G401 (cell line): ENCODE data around the gene TAF11L13. TPM values are rescaled to one million over a fixed set of nuclear protein-coding genes. Genes with fewer than 3 reads are reported as not detected.
"Not testable (repeated sequence)": the region's sequence is repeated elsewhere in the genome, so short reads cannot be mapped to it uniquely, and the experiment has no call there.

Source experiments
- DNase-seq: peaks from one replicate; pipeline ENCODE4 v3.0.0-alpha.2; 2015; ENCODE audit warnings: low spot score
- in situ Hi-C: cut with HindIII; loops from 2 replicates; pipeline ENCODE4 v1.10.0; 2016; ENCODE audit warnings: low sequenced_read_pairs, mixed read lengths
- total RNA-seq: library from RNA; depleted of rRNA; stranded (reverse); fragments of >200 nt; shearing (Covaris generic); gene quantifications from 2 replicates; pipeline ENCODE4 v1.2.3, GENCODE V29; 2014; rRNA removed

Gene TAF11L13
- not detected in 2 replicates for total RNA-seq

DNA sequence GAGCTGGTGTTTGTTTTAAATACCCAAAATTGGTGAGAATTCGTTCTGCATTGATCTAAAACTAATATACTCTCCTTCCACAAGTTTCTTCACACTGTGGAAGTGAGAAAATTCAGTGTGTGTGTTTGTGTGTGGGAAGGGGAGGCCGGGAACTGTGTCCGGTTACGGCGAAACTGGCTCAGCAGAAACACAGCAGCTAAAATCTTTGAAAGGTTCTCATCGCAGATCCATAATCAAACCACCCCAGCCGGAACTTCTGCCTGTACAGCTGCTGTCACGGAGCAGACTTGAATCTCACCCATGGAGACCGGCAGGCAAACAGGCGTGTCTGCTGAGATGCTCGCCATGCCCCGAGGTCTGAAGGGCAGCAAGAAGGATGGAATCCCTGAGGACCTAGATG lies at the start of gene TAF11L13:
TSS of gene TAF11L13 (plus strand) at position 301 of the 400 bp plus-strand sequence.
- in situ Hi-C loops, result not testable (repeated sequence)

DNA sequence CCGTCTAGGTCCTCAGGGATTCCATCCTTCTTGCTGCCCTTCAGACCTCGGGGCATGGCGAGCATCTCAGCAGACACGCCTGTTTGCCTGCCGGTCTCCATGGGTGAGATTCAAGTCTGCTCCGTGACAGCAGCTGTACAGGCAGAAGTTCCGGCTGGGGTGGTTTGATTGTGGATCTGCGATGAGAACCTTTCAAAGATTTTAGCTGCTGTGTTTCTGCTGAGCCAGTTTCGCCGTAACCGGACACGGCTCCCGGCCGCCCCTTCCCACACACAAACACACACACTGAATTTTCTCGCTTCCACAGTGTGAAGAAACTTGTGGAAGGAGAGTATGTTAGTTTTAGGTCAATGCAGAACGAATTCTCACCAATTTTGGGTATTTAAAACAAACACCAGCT lies 46.2 kb upstream of the TAF11L13 start, which contains the start of gene TAF11L7:
TSS of gene TAF11L7 (minus strand) at position 101 of the 400 bp plus-strand sequence.
- DNase-seq, in situ Hi-C loops: not testable (repeated sequence)

More for the DNA sequence above, at the start of gene TAF11L13:
- not testable (repeated sequence) for DNase-seq

DNA sequence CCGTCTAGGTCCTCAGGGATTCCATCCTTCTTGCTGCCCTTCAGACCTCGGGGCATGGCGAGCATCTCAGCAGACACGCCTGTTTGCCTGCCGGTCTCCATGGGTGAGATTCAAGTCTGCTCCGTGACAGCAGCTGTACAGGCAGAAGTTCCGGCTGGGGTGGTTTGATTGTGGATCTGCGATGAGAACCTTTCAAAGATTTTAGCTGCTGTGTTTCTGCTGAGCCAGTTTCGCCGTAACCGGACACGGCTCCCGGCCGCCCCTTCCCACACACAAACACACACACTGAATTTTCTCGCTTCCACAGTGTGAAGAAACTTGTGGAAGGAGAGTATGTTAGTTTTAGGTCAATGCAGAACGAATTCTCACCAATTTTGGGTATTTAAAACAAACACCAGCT lies 41.0 kb upstream of the TAF11L13 start, which contains the start of gene TAF11L8:
TSS of gene TAF11L8 (minus strand) at position 101 of the 400 bp plus-strand sequence.
- in situ Hi-C loops, DNase-seq: not testable (repeated sequence)

DNA sequence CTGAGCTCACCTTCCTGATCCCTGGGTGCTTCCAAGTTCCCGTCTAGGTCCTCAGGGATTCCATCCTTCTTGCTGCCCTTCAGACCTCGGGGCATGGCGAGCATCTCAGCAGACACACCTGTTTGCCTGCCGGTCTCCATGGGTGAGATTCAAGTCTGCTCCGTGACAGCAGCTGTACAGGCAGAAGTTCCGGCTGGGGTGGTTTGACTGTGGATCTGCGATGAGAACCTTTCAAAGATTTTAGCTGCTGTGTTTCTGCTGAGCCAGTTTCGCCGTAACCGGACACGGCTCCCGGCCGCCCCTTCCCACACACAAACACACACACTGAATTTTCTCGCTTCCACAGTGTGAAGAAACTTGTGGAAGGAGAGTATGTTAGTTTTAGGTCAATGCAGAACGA lies 37.6 kb upstream of the TAF11L13 start, which contains the start of gene TAF11L9:
TSS of gene TAF11L9 (minus strand) at position 140 of the 400 bp plus-strand sequence.
- in situ Hi-C loops, DNase-seq: not testable (repeated sequence)

DNA sequence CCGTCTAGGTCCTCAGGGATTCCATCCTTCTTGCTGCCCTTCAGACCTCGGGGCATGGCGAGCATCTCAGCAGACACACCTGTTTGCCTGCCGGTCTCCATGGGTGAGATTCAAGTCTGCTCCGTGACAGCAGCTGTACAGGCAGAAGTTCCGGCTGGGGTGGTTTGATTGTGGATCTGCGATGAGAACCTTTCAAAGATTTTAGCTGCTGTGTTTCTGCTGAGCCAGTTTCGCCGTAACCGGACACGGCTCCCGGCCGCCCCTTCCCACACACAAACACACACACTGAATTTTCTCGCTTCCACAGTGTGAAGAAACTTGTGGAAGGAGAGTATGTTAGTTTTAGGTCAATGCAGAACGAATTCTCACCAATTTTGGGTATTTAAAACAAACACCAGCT lies 34.2 kb upstream of the TAF11L13 start, which contains the start of gene TAF11L10:
TSS of gene TAF11L10 (minus strand) at position 101 of the 400 bp plus-strand sequence.
- in situ Hi-C loops, DNase-seq: not testable (repeated sequence)

DNA sequence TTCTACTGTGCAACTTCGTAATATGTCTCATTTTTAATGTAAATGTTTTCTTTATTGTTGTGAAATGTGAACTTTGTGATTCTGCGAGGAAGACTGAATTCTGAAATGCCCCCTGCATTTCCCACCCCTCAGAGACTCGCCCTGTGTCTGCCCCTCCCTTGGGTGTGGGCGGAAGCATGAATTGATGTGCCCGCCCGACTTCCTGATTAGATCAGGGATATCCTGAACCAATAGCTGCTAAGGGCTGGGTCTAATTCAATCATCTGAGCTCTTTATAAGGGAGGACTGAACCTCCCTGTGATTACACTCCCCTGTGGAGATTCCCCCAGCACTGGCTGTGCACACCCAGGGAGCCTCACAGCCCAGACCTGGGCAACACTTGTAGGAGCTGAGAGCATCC lies 28.0 kb upstream of the TAF11L13 start, which contains the start of gene TAF11L11:
TSS of gene TAF11L11 (plus strand) at position 304 of the 400 bp plus-strand sequence.
- DNase-seq, in situ Hi-C loops: not testable (repeated sequence)

DNA sequence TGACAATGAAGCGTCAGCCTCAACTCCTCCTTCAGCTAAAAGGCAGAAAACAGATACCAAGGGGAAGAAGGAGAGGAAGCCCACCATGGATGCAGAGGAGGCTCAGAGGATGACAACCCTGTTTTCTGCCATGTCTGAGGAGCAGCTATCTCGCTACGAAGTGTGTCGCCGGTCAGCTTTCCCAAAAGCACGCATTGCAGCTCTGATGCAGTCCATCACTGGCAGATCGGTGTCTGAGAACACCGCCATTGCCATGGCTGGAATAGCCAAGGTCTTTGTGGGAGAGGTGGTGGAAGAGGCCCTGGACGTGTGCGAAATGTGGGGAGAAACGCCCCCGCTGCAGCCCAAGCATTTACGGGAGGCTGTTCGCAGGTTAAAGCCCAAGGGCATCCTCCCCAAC lies 26.9 kb upstream of the TAF11L13 start:
- in situ Hi-C loops, result no loop called here
- no peak for DNase-seq

DNA sequence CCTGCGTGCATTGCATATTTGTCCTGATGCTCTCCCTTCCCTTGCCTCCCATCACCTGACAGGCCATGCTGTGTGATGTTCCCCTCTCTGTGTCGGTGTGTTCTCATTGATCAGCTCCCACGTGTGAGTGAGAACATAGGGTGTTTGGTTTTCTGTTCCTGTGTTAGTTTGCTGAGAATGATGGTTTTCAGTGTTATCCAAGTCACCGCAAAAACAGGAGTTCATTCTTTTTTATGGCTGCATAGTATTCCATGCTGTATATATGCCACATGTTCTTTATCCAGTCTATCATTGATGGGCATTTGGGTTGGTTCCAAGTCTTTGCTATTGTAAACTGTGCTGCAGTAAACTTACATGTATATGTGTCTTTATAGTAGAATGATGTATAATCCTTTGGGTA lies 24.4 kb upstream of the TAF11L13 start:
- DNase-seq, in situ Hi-C loops: not testable (repeated sequence)

DNA sequence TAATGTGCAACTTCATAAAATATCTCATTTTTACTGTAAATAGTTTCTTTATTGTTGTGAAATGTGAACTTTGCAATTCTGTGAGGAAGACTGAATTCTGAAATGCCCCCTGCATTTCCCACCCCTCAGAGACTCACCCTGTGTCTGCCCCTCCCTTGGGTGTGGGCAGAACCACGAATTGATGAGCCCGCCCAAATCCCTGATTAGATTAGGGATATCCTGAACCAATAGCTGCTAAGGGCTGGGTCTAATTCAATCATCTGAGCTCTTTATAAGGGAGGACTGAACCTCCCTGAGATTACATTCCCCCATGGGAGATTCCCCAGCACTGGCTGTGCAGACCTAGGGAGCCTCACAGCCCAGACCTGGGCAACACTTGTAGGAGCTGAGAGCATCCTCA lies 21.8 kb upstream of the TAF11L13 start, which contains the start of gene TAF11L12:
TSS of gene TAF11L12 (plus strand) at position 301 of the 400 bp plus-strand sequence.
- DNase-seq, in situ Hi-C loops: not testable (repeated sequence)

DNA sequence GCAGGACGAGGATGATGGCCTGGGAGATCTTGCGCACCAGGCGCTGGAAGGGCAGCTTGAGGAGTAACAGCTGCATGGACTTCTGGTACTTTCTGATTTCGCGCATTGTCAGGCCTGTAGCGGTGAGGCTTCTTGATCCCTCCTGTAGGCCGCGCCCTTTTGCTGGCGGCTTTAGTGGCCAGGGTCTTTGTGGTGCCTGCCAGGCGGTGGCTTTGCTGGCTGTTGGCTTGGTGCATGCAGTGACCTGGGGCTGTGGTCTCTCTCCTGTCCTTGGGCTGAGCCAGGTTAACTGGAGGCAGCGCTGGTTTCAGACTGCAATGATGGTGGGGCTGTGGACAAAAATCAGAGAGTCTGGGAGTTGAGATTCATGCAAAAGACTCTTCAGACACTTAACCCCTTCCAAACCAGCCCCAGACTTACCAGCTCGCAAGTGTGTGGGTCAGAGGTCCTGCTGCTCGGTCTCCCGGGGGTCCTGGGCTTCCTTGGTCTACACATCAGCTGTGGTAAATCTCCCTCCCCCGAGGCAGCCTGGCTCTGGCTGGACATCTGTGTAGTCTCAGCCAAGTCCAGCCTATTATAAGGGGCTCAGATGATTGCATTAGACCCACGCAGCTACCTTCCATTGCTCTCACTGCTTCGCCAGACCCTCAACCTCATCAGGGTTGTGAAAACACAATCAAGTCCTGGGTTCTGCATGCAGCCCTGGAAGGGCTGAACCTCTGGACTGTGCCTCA lies 16.8 kb upstream of the TAF11L13 start:
- no peak for DNase-seq
- in situ Hi-C loops, result no loop called here

DNA sequence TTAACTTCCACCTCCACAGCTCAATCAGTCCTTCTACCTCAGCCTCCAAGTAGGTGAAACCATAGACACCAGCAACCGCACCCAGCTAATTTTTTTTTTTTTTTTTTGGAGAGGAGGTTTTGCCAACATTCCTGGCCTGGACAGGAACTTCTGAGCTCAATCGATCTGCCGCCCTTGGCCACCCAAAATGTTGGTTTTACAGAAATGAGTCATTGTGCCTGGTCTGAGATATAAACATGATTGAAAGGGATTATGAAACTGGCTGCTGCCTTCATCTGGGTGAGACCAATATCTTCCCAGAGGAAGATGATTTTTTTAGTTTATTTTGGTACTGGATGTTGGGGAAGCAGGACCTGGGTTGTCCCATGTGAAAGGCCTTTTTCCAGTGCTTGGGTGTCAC lies 12.5 kb upstream of the TAF11L13 start:
- no peak for DNase-seq
- in situ Hi-C loops, result no loop called here

DNA sequence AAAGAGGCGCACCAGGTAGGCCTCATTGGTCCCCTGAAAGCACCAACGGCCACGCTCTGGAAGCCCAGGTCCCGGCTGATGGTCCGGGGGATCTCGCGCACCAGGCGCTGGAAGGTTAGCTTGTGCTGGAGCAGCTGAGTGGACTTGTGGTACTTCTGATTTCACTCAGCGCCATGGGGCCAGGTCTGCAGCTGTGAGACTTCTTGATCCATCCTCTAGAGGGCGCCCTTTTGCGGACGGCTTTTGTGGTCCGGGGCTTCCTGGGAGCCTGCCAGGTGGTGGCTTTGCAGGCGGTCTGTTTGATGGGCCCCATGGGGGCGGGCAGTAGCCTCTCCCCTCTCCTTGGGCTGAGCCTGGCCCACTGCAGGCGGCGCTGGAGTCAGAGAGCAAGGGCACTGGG lies 11.3 kb upstream of the TAF11L13 start:
- no peak for DNase-seq
- in situ Hi-C loops, result no loop called here

DNA sequence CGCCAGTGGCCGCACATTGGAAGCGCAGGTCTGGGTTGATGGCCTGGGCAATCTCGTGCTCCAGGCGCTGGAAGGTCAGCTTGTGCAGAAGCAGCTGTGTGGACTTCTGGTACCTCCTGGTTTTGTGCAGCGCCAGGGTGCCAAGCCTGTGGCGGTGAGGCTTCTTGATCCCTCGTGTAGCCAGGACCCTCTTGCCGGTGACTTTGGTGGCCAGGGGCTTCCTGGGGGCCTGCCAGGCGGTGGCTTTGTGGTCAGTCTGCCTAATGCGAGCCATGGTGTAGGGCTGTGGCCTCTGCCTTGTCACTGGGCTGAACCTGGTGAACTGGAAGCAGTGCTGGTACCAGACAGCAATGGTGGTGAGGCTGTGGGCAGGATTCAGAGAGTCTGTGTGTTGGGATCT lies 6.2 kb upstream of the TAF11L13 start:
- in situ Hi-C loops, result no loop called here
- DNase-seq, result no peak

DNA sequence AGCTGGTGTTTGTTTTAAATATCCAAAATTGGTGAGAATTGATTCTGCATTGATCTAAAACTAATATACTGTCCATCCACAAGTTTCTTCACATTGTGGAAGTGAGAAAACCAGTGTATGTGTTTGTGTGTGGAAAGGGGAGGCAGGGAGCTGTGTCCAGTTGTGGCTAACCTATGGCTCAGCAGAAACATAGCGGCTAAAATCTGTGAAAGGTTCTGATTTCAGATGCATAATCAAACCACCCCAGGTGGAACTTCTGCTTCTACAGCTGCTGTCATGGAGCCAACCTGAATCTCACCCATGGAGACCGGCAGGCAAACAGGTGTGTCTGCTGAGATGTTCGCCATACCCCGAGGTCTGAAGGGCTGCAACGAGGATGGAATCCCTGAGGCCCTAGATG lies 2.3 kb downstream of the TAF11L13 start, which contains the start of gene TAF11L14:
TSS of gene TAF11L14 (plus strand) at position 301 of the 400 bp plus-strand sequence.
- no peak for DNase-seq
- in situ Hi-C loops, result no loop called here

DNA sequence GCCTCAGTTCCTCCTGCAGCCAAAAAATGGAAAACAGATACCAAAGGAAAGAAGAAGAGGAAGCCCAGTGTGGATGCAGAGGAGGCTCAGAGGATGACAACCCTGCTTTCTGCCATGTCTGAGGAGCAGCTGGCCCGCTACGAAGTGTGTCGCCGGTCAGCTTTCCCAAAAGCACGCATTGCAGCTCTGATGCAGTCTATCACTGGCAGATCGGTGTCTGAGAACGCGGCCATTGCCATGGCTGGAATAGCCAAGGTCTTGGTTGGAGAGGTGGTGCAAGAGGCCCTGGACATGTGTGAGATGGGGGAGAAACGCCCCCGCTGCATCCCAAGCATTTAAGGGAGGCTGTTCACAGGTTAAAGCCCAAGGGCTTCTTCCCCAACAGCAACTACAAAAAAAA lies 17.3 kb downstream of the TAF11L13 start:
- in situ Hi-C loops, DNase-seq: not testable (repeated sequence)

DNA sequence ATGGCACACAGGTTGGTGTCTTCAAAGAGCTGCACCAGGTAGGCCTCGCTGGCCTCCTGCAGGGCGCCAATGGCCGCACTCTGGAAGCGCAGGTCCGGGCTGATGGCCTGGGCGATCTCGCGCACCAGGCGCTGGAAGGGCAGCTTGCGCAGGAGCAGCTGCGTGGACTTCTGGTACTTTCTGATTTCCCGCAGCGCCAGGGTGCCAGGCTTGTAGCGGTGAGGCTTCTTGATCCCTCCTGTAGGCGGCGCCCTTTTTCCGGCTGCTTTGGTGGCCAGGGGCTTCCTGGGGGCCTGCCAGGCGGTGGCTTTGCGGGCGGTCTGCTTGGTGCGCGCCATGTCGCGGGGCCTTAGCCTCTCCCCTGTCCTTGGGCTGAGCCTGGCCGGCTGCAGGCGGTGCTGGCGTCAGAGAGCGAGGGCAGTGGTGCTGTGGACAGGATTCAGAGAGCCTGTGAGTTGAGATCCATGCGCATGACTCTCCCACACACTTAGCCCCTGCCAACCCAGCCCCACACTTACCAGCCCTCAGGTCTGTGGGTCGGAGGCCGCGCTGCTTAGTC lies 23.4 kb downstream of the TAF11L13 start:
- in situ Hi-C loops, DNase-seq: not testable (repeated sequence)

DNA sequence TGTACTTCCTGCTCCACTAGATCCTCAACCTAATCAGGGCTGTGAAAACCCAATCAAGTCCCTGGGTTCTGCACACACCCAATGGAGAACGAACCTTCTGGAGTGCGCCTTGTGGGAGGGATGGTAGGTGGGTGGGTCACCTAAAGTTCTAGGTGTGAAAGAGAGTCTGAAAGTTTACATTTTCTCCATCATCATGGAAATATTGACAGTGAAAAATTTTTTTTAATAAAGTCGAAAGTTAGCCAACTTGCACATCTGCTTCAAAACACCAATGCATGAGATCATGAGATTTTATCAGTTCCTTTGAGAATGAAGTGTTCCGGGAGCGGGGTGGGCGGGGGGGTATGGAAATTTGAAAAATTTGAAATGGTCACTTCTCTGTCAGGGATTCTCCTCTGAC lies 24.0 kb downstream of the TAF11L13 start:
- no peak for DNase-seq
- in situ Hi-C loops, result no loop called here

DNA sequence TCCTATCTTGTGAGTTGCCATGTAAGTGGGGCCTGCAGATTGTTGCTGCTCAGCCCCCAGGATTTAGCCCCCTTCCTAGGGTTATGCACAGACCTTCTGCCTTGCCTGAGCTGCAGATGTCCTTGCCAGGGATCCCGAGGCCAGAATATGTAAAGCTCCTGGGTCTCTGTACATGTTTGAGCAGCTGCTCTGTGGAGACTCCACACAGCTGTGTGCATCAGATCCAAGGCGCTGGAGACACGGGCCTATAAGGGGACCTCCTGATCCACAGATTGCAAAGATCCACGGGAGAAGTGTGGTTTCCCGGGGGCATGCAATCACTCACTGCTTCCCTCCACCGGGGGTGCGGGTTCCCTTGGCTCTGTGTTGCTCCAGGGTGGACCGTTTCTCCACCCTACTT lies 31.3 kb downstream of the TAF11L13 start:
- in situ Hi-C loops, result no loop called here
- DNase-seq, result no peak

DNA sequence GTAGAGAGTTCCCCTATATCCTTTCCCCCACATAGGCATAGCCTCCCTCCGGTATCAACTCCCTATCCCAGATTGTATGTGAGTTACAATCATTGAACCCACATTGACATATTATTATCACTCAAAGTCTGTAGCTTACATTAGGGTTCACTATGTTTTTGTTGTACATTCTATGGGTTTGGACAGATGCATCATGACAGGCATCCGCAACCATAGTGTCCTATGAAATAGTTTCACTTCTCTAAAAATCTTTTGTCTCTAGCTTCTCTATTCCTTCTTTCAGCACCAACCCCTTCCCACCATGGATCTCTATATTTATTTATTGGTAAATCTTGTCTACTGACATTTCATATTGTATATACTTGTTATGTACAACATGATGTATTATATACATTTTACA lies 33.9 kb downstream of the TAF11L13 start:
- no peak for DNase-seq
- in situ Hi-C loops, result no loop called here

DNA sequence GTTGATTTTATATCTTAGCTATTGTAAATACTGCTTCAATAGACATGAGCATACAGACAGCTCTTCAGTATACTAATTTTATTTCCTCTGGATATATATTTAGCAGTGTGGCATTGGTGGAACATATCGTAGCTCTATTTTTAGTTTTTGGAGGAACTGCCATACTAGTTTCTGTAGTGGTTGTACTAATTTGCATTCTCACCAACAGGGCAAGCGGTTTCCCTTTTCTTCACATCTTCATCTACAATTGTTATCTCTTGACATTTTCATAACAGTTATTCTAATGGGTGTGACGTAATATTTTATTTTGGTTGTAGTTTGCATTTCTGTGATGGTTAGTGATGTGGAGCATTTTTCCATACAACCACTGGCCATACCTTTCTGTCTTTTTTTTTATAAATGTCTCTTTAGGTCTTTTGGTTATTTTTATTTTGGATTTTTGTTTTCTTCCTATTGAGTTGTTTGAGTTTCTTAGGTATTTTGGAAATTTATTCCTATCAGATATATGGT lies 34.9 kb downstream of the TAF11L13 start:
- no peak for DNase-seq
- in situ Hi-C loops, result no loop called here
